ENCODE data around the gene KNOP1.

Gene KNOP1

DNA sequence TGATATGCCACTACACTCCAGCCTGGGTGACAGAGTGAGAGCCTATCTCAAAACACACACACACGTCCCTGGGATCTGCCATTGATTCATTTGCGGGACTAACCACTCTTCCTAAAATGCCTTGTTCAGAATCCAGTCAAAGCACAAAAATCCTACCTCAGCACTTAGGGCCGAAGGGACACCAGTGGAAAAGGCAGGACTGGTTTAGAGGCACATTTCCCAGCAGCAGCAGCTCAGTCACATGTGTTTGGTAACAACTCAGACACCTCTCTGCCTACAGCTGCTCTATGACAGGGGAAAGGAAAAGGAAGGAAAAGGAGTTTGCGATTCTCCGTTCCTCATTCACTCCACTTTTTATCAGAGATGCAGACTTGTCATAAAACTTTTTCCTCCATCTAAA, 12.2 kb downstream of the KNOP1 start:
- CTCF ChIA-PET = no interaction called here

DNA sequence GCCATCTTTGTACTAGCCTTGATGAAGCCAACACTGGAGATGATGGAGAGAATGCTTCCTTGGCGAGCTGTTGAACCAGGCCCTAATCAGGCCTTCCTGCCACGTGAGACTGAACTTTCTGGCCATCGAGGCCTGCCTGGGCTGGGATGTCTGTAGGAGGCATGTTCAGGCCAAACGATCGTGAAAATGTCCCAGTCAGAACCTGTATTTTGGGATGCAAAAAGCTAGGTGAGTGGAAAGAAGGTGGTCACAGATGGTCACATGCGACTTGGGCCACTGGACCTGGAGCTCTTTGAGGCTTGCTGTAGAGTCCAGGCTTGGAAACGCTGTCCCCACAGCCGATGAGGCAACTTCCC, 12.9 kb downstream of the KNOP1 start:
- POLR2A ChIA-PET (ENCODE audit: low non-redundant PET) = no interaction called here
- CTCF ChIA-PET = interaction anchor here (0.6 kb wide), 1 partner anchor 1219 kb away, joined by 6 read pairs; no protein-coding TSS in a partner anchor
- TF ChIP-seq, protein P1, sequence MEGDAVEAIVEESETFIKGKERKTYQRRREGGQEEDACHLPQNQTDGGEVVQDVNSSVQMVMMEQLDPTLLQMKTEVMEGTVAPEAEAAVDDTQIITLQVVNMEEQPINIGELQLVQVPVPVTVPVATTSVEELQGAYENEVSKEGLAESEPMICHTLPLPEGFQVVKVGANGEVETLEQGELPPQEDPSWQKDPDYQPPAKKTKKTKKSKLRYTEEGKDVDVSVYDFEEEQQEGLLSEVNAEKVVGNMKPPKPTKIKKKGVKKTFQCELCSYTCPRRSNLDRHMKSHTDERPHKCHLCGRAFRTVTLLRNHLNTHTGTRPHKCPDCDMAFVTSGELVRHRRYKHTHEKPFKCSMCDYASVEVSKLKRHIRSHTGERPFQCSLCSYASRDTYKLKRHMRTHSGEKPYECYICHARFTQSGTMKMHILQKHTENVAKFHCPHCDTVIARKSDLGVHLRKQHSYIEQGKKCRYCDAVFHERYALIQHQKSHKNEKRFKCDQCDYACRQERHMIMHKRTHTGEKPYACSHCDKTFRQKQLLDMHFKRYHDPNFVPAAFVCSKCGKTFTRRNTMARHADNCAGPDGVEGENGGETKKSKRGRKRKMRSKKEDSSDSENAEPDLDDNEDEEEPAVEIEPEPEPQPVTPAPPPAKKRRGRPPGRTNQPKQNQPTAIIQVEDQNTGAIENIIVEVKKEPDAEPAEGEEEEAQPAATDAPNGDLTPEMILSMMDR (conservative IDR thresholded peaks at IDR 0.05; ENCODE audit: low read depth) = no peak
- no peak for DNase-seq (ENCODE audit: low spot score)
- peak overlapping the region; percentile 39 for H3K27ac ChIP-seq

More for the DNA sequence above, 12.2 kb downstream of the KNOP1 start:
- POLR2A ChIA-PET (ENCODE audit: low non-redundant PET) = no interaction called here
- DNase-seq (ENCODE audit: low spot score) = no peak
- peak overlapping the region; percentile 39 for H3K27ac ChIP-seq
- TF ChIP-seq, protein P1 (conservative IDR thresholded peaks at IDR 0.05; ENCODE audit: low read depth) = no peak

DNA sequence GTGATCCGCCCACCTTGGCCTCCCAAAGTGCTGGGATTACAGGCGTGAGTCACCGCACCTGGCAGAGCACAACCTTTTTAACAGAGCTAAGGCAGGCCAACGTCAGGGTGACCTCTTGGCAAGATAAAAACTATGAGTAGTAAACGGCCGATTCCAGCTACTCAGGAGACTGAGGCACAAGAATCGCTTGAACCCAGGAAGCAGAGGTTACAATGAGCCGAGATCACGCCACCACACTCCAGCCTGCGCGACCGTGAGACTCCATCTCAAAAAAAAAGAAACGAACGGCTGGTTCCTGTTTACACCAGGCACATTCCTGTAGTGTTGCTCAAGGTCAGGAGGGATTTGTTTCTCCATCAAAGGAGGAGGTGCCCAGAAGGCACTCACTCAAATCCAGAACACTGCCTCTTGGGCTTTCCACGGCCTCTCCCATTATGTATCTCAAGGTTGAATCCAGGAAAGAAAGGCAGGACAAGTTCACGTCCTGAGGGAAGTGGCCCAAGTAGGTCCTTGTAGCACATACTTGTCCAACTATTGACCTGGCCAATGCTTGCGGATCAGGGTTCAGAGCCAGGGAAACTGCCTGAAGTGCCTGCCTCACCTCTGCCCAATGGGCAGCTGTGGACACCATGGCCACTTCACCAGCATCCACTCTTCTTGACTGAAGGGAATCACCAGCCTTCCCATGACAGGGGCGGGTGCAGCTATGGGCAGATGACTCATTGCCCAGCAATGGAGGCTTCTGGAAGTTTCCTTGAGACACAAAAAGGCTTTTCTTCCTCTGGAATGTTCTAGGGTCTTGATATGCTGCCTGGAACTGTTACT, 13.5 kb downstream of the KNOP1 start:
- peak overlapping the region; percentile 39 for H3K27ac ChIP-seq
- ChIA-PET POLR2A (ENCODE audit: low non-redundant PET) (no interaction called here), CTCF (interaction anchor here (0.6 kb wide), 1 partner anchor 1220 kb away, joined by 6 read pairs; no protein-coding TSS in a partner anchor)
- DNase-seq (ENCODE audit: low spot score) = peak; percentile 52
- TF ChIP-seq, protein P1 (conservative IDR thresholded peaks at IDR 0.05; ENCODE audit: low read depth) = no peak

DNA sequence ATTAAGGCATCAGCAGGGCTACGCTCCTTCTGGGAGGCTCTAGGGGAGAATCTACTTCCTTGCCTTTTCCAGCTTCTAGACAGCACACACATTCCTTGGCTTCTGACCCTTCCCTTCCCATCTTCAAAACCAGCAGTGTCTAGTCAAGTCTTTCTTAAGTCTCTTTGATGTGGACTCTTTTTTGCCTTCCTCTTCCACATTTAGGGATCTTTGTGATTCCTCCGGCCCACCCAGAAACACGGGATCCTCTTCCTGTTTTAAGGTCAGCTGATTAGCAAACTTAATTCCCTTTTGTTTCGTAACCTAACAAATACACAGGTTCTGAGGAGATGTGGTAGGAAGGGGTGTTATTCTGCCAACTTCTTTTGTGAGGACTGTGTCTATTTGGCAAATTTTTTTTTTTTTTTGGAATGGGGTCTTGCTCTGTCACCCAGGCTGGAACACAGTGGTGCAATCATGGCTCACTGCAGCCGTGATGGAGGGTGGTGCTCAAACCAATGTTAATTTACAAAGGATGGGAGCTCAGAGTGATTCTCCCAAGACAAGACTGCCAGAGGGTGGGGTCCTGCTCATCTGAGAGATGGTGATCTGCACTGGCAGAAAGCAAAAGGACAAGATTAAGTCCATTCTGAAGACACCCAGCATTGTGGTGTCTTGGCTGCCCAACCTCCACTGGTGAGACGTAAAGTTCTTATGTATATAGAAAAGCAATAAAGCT, 14.7 kb downstream of the KNOP1 start:
- TF ChIP-seq, protein P1 (conservative IDR thresholded peaks at IDR 0.05; ENCODE audit: low read depth) = no peak
- POLR2A ChIA-PET (ENCODE audit: low non-redundant PET) = no interaction called here
- DNase-seq (ENCODE audit: low spot score) = no peak
- H3K27ac ChIP-seq = no peak overlapping the region
- CTCF ChIA-PET = interaction anchor here (0.6 to 0.8 kb wide), 2 partner anchors 39 to 55 kb away, joined by 4 to 8 read pairs; no protein-coding TSS in a partner anchor

DNA sequence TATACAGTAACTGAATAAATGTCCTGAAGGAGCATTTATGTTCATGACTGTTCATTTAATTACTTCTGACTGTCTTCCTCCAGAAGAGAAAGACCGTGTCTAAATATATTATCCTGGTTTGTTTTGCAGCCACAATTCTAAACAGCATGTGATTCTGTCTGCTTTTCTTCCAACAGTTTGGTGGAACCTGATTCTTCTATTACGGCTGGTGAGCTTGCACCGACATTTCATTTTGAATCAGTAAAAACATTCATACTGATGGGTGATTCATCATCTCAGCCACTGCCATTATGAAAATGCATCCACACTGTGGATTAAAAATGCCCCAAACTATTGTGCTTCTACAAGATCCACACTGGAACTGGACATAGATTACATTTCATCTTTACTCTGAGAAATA, 16.9 kb downstream of the KNOP1 start:
- no peak overlapping the region for H3K27ac ChIP-seq
- DNase-seq (ENCODE audit: low spot score) = no peak
- TF ChIP-seq, protein P1 (conservative IDR thresholded peaks at IDR 0.05; ENCODE audit: low read depth) = no peak
- ChIA-PET CTCF (interaction anchor here (0.7 kb wide), 1 partner anchor 20 kb away, joined by 3 read pairs; no protein-coding TSS in a partner anchor), POLR2A (ENCODE audit: low non-redundant PET) (no interaction called here)

DNA sequence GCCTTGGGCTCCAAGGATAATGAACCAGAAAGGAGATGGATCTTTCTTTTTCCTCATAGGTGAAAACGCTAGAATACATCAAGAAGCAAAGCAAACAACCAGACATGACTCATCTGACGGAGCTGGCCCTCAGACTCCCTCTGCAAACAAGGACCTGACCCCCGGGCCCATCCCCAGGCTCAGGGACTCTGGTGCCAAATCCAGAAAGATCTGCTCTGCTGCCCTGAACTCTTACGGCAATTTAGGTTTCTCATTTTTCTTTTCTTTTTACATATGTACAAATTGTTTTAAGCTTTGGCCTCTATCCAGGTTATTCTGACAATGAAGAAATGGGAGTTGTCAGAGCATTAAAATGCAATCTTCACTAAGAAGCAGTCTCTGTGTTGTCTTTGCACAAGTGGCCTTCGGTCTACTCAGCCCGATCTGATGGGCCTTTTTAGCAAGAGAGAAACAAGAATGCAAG, 17.7 kb downstream of the KNOP1 start:
- H3K27ac ChIP-seq = peak overlapping the region; percentile 46; the same call in 1 of the 2 replicates
- TF ChIP-seq, protein P1 (conservative IDR thresholded peaks at IDR 0.05; ENCODE audit: low read depth) = no peak
- DNase-seq (ENCODE audit: low spot score) = peak; percentile 38
- ChIA-PET CTCF (interaction anchor here (0.8 kb wide), 1 partner anchor 184 kb away, joined by 3 read pairs; the partner anchor contains the start of gene GPRC5B), POLR2A (ENCODE audit: low non-redundant PET) (no interaction called here)
